ENCODE data around the gene PAM16. TPM values are rescaled to one million over a fixed set of nuclear protein-coding genes. Genes with fewer than 3 reads are reported as not detected.

PAM16 gene
- total RNA-seq, 2 donors from 2014 or later, result 57.7 to 66.2 TPM

- no peak for DNase-seq
These were observed 13.0 kb downstream of the PAM16 start for GRCh38 chr16:4338125-4338582.

GRCh38 chr16:4337540-4338088 is 13.5 kb downstream of the PAM16 start:
- Mint-ChIP-seq H3K27ac (no peak overlapping the region), H3K9me3 (no peaks in the 10 kb centered on the region), H3K4me3 (no peak overlapping the region), H3K36me3 (ENCODE audit: low read depth) (peaks cover 10% of the 10 kb centered on the region), H3K4me1 (peaks cover 4% of the 10 kb centered on the region), H3K27me3 (ENCODE audit: insufficient read depth) (no peaks in the 10 kb centered on the region)
- TF ChIP-seq CTCF (conservative IDR thresholded peaks at IDR 0.05), result no peak
- Histone ChIP-seq H3K4me3 (ENCODE audit: low read length) (no peak overlapping the region), H3K27me3 (ENCODE audit: control insufficient read depth, insufficient read depth, low read length, poor library complexity, severe bottlenecking) (no peaks in the 10 kb centered on the region), H3K4me1 (ENCODE audit: control insufficient read depth, insufficient read depth, low read length) (no peaks in the 10 kb centered on the region), H3K36me3 (ENCODE audit: control insufficient read depth, insufficient read depth, low read length) (peaks cover 19% of the 10 kb centered on the region), H3K27ac (ENCODE audit: low read depth, low read length) (no peak overlapping the region), H3K9me3 (ENCODE audit: control insufficient read depth, low read length) (no peaks in the 10 kb centered on the region), H3K9ac (ENCODE audit: extremely low read depth, low read length, poor library complexity, severe bottlenecking) (no peak overlapping the region)
- DNase-seq, result no peak
- WGBS, 2 experiments (ENCODE audit: insufficient coverage in 1 of 2, insufficient read length in 1 of 2), result 93 to 97% methylated on average over 10 to 12 of the region's 12 CpGs

More at GRCh38 chr16:4338125-4338582, 13.0 kb downstream of the PAM16 start:
- WGBS, 2 experiments (ENCODE audit: insufficient coverage in 1 of 2, insufficient read length in 1 of 2), result 96 to 100% methylated on average over 1 to 12 of the region's 12 CpGs
- no peak overlapping the region for H3K4me3 Mint-ChIP-seq
- no peaks in the 10 kb centered on the region for H3K9me3 Mint-ChIP-seq
- H3K36me3 Mint-ChIP-seq (ENCODE audit: low read depth), result peaks cover 10% of the 10 kb centered on the region
- H3K27ac ChIP-seq (ENCODE audit: low read depth, low read length), result peak overlapping the region; percentile 24
- H3K4me1 Mint-ChIP-seq, result peaks cover 4% of the 10 kb centered on the region
- H3K36me3 ChIP-seq (ENCODE audit: control insufficient read depth, insufficient read depth, low read length), result peaks cover 19% of the 10 kb centered on the region
- TF ChIP-seq CTCF (conservative IDR thresholded peaks at IDR 0.05), result no peak
- H3K27me3 Mint-ChIP-seq (ENCODE audit: insufficient read depth), result no peaks in the 10 kb centered on the region
- H3K4me3 ChIP-seq (ENCODE audit: low read length), result no peak overlapping the region
- no peak overlapping the region for H3K27ac Mint-ChIP-seq
- H3K27me3 ChIP-seq (ENCODE audit: control insufficient read depth, insufficient read depth, low read length, poor library complexity, severe bottlenecking), result no peaks in the 10 kb centered on the region
- H3K9ac ChIP-seq (ENCODE audit: extremely low read depth, low read length, poor library complexity, severe bottlenecking), result no peak overlapping the region
- H3K4me1 ChIP-seq (ENCODE audit: control insufficient read depth, insufficient read depth, low read length), result no peaks in the 10 kb centered on the region
- H3K9me3 ChIP-seq (ENCODE audit: control insufficient read depth, low read length), result no peaks in the 10 kb centered on the region

GRCh38 chr16:4336701-4337539 is 14.2 kb downstream of the PAM16 start:
- Histone ChIP-seq H3K4me3 (ENCODE audit: low read length) (no peak overlapping the region), H3K9ac (ENCODE audit: extremely low read depth, low read length, poor library complexity, severe bottlenecking) (no peak overlapping the region), H3K36me3 (ENCODE audit: control insufficient read depth, insufficient read depth, low read length) (peaks cover 19% of the 10 kb centered on the region), H3K27ac (ENCODE audit: low read depth, low read length) (no peak overlapping the region), H3K9me3 (ENCODE audit: control insufficient read depth, low read length) (no peaks in the 10 kb centered on the region), H3K4me1 (ENCODE audit: control insufficient read depth, insufficient read depth, low read length) (no peaks in the 10 kb centered on the region), H3K27me3 (ENCODE audit: control insufficient read depth, insufficient read depth, low read length, poor library complexity, severe bottlenecking) (no peaks in the 10 kb centered on the region)
- Mint-ChIP-seq H3K9me3 (no peaks in the 10 kb centered on the region), H3K4me1 (peaks cover 4% of the 10 kb centered on the region), H3K27me3 (ENCODE audit: insufficient read depth) (no peaks in the 10 kb centered on the region), H3K36me3 (ENCODE audit: low read depth) (peaks cover 10% of the 10 kb centered on the region), H3K27ac (no peak overlapping the region), H3K4me3 (no peak overlapping the region)
- DNase-seq, result no peak
- 95 to 98% methylated on average over 22 to 40 of the region's 41 CpGs for WGBS, 2 experiments (ENCODE audit: insufficient coverage in 1 of 2, insufficient read length in 1 of 2)
- TF ChIP-seq CTCF (conservative IDR thresholded peaks at IDR 0.05), result no peak

Measured in endodermal cell (in vitro differentiated cells).